Keratinocyte (primary cell): Measurements from ENCODE around the gene HTRA3. TPM values are rescaled to one million over a fixed set of nuclear protein-coding genes. Genes with fewer than 3 reads are reported as not detected.

Source experiments
- DNase-seq: peaks from one replicate; pipeline ENCODE4 v3.0.0-alpha.2; 2011; ENCODE audit warnings: low read depth, missing footprints, low spot score
- FAIRE-seq: peaks from 2 replicates; lab custom pipeline; 2011; peaks lifted over from hg19 to GRCh38; lab: Jason Lieb, UNC
- H2AFZ ChIP-seq: 2 replicates; pipeline ENCODE4 v1.6.0; 2012; ENCODE audit warnings: low read length, control low read depth, inconsistent platforms; ENCODE audit not compliant: control insufficient read depth
- H3K27ac ChIP-seq: 2 replicates; pipeline ENCODE4 v1.5.1; 2011; ENCODE audit warnings: low read length; ENCODE audit not compliant: control insufficient read depth, insufficient read depth
- H3K27me3 ChIP-seq: 3 replicates; pipeline ENCODE4 v1.6.0; 2011; ENCODE audit warnings: low read length; ENCODE audit not compliant: control insufficient read depth, insufficient read depth; ENCODE audit errors: extremely low read depth
- H3K36me3 ChIP-seq, 2 experiments: 2 replicates in 1 of 2; 3 replicates in 1 of 2; pipeline ENCODE4 v1.5.1; 2011; ENCODE audit warnings: low read length in 2 of 2, mild to moderate bottlenecking in 1 of 2; ENCODE audit not compliant: control insufficient read depth in 2 of 2, insufficient read depth in 2 of 2; ENCODE audit errors: extremely low read depth in 1 of 2
- H3K4me1 ChIP-seq: 3 replicates; pipeline ENCODE4 v1.5.1; 2011; ENCODE audit warnings: low read length; ENCODE audit not compliant: control insufficient read depth, insufficient read depth; ENCODE audit errors: extremely low read depth
- H3K4me2 ChIP-seq: 3 replicates; pipeline ENCODE4 v1.6.0; 2011; ENCODE audit warnings: low read depth, low read length; ENCODE audit not compliant: control insufficient read depth, insufficient read depth; ENCODE audit errors: extremely low read depth
- H3K4me3 ChIP-seq, 3 experiments: fragments of 200-600 bp in 1 of 3; sonication (generic) in 1 of 3; 2 replicates in 2 of 3; 3 replicates in 1 of 3; pipeline ENCODE4 v1.5.1; 2011 to 2016; ENCODE audit warnings: low read length in 3 of 3, mild to moderate bottlenecking in 3 of 3, control low read depth in 2 of 3, inconsistent platforms in 1 of 3, low read depth in 1 of 3, mixed read lengths in 1 of 3, mixed run types in 1 of 3, moderate library complexity in 1 of 3; ENCODE audit not compliant: control insufficient read depth in 2 of 3, insufficient read depth in 2 of 3; ENCODE audit errors: extremely low read depth in 1 of 3
- H3K79me2 ChIP-seq: 2 replicates; pipeline ENCODE4 v1.6.0; 2012; ENCODE audit warnings: low read length; ENCODE audit not compliant: control insufficient read depth, insufficient read depth
- H3K9ac ChIP-seq: 3 replicates; pipeline ENCODE4 v1.6.0; 2011; ENCODE audit warnings: low read length; ENCODE audit not compliant: control insufficient read depth, insufficient read depth; ENCODE audit errors: extremely low read depth
- H3K9me1 ChIP-seq: 3 replicates; pipeline ENCODE4 v1.6.0; 2011; ENCODE audit warnings: low read length; ENCODE audit not compliant: control insufficient read depth, insufficient read depth; ENCODE audit errors: extremely low read depth
- H3K9me3 ChIP-seq: 2 replicates; pipeline ENCODE4 v1.5.1; 2012; ENCODE audit warnings: low read depth, low read length; ENCODE audit not compliant: control insufficient read depth
- H4K20me1 ChIP-seq: 3 replicates; pipeline ENCODE4 v1.6.0; 2011; ENCODE audit warnings: low read length; ENCODE audit not compliant: control insufficient read depth, insufficient read depth; ENCODE audit errors: extremely low read depth
- EZH2 ChIP-seq: IDR thresholded peaks from one replicate; pipeline ENCODE4 v1.6.1; 2012; ENCODE audit warnings: inconsistent platforms, mild to moderate bottlenecking, low read length, moderate library complexity
- dilution Hi-C: fragments of 300-500 bp; cut with MboI; formaldehyde crosslinking; loops from one replicate; pipeline ENCODE4 v1.7.0; 2020; ENCODE audit warnings: low sequenced_read_pairs; ENCODE audit not compliant: extremely low pct_ligation_motif_present
- polyA plus RNA-seq, 5 experiments: library from polyadenylated mRNA; depleted of rRNA in 3 of 5; stranded (reverse) in 3 of 5; stranded (forward) in 1 of 5; unstranded in 1 of 5; fragments of >200 nt; gene quantifications; 1 replicate in 1 of 5; 2 replicates in 3 of 5; 3 replicates in 1 of 5; pipeline versions ENCODE4 v1.2.1 to v1.2.3, GENCODE V29; 2011 to 2012; ENCODE audit warnings: missing spikeins in 2 of 5, low read depth in 1 of 5, low replicate concordance in 1 of 5
- TF ChIP-seq, protein P1 (sequence below), 3 experiments: IDR thresholded peaks in 1 of 3; conservative IDR thresholded peaks in 1 of 3; optimal IDR thresholded peaks in 1 of 3; 2 replicates in 2 of 3; 3 replicates in 1 of 3; pipeline versions ENCODE3 to v1.5.1; 2011; ENCODE audit warnings: low read length in 3 of 3, mild to moderate bottlenecking in 3 of 3, moderate library complexity in 2 of 3, control low read depth in 1 of 3, inconsistent platforms in 1 of 3; ENCODE audit not compliant: insufficient read depth in 2 of 3; ENCODE audit errors: extremely low read depth in 1 of 3

The HTRA3 gene
- polyA plus RNA-seq, 1 donor (not counting 4 experiments of a cell fraction or from before 2014, with no cell fraction given), result not detected

DNA sequence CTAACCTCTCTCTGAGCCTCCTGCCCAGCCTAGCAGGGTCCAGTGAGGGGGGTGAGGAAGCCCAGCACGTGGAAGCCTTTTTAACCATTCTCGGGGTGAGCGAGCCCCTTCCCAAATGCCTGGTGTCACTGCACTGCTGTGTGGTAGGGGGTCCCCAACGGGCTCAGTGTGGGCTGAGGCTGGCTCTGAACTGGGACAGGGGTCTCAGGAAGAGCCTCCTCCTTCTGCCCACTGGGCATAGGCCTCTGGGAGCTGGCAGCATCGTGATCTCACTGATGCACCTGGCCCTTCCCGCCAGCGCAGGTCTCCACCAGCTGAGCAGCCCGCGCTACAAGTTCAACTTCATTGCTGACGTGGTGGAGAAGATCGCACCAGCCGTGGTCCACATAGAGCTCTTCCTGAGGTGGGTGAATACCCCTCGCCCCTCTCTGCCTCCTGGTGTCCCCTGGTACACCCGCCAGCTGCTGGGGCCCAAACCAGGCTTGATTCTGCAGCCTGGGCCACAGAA is 12.6 kb downstream of the HTRA3 start:
- Histone ChIP-seq H3K27ac (no peak overlapping the region), H4K20me1 (no peaks in the 10 kb centered on the region), H3K4me3 (no peak overlapping the region), H3K79me2 (no peaks in the 10 kb centered on the region), H3K9ac (no peak overlapping the region), H3K9me3 (no peaks in the 10 kb centered on the region), H3K4me1 (peaks cover 9% of the 10 kb centered on the region), H3K4me2 (no peak overlapping the region), H3K27me3 (peaks cover 19% of the 10 kb centered on the region), H2AFZ (no peak overlapping the region), H3K9me1 (no peaks in the 10 kb centered on the region), H3K36me3 (no peaks in the 10 kb centered on the region)
- no peak for DNase-seq
- FAIRE-seq, result no peak
- dilution Hi-C loops, result no loop called here
- TF ChIP-seq, protein P1, sequence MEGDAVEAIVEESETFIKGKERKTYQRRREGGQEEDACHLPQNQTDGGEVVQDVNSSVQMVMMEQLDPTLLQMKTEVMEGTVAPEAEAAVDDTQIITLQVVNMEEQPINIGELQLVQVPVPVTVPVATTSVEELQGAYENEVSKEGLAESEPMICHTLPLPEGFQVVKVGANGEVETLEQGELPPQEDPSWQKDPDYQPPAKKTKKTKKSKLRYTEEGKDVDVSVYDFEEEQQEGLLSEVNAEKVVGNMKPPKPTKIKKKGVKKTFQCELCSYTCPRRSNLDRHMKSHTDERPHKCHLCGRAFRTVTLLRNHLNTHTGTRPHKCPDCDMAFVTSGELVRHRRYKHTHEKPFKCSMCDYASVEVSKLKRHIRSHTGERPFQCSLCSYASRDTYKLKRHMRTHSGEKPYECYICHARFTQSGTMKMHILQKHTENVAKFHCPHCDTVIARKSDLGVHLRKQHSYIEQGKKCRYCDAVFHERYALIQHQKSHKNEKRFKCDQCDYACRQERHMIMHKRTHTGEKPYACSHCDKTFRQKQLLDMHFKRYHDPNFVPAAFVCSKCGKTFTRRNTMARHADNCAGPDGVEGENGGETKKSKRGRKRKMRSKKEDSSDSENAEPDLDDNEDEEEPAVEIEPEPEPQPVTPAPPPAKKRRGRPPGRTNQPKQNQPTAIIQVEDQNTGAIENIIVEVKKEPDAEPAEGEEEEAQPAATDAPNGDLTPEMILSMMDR (optimal IDR thresholded peaks at IDR 0.05 in 1 of 3, IDR thresholded peaks at IDR 0.05 in 1 of 3, conservative IDR thresholded peaks at IDR 0.05 in 1 of 3; ENCODE audit: extremely low read depth in 1 of 3, insufficient read depth in 2 of 3, low read length in 3 of 3), result no peak
- TF ChIP-seq EZH2, result no peak

DNA sequence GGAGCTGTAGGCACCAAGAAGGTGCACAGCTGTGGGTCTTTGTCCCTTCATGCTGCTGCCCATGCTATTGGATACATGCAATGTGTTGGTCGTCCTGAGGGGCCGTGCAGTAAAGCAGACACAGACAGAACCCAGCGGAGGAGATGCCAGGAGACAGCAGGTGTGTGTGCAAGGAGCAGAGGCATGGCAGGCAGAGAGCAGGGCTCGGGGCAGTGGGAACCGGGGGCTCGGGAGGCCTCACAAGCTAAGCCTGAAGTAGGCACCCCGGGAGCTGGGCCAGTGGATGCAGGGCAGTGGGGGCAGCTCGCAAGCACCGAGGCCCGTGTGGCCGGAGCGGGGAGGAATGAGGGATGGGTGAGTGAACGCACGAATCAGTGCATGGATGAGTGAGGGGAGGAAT is 13.2 kb downstream of the HTRA3 start:
- Histone ChIP-seq H3K4me2 (no peak overlapping the region), H3K9me3 (no peaks in the 10 kb centered on the region), H3K4me3 (no peak overlapping the region), H3K36me3 (no peaks in the 10 kb centered on the region), H3K9me1 (no peaks in the 10 kb centered on the region), H3K9ac (no peak overlapping the region), H2AFZ (no peak overlapping the region), H4K20me1 (no peaks in the 10 kb centered on the region), H3K4me1 (peaks cover 9% of the 10 kb centered on the region), H3K79me2 (no peaks in the 10 kb centered on the region), H3K27me3 (peaks cover 20% of the 10 kb centered on the region), H3K27ac (no peak overlapping the region)
- no peak for FAIRE-seq
- TF ChIP-seq EZH2, result no peak
- TF ChIP-seq, protein P1 (optimal IDR thresholded peaks at IDR 0.05 in 1 of 3, IDR thresholded peaks at IDR 0.05 in 1 of 3, conservative IDR thresholded peaks at IDR 0.05 in 1 of 3; ENCODE audit: extremely low read depth in 1 of 3, insufficient read depth in 2 of 3, low read length in 3 of 3), result no peak
- dilution Hi-C loops, result no loop called here
- DNase-seq, result no peak
